D721Med (cell line): ENCODE results near the gene ETS2.

Source experiments
- DNase-seq: peaks from one replicate; pipeline ENCODE4 v3.0.0; 2011; ENCODE audit warnings: low spot score; ENCODE audit not compliant: insufficient read length
- FAIRE-seq: peaks from 2 replicates; lab custom pipeline; 2011; peaks lifted over from hg19 to GRCh38; lab: Jason Lieb, UNC
- CTCF ChIP-seq: IDR thresholded peaks from 2 replicates; pipeline ENCODE4 v1.5.1; 2012; ENCODE audit warnings: mild to moderate bottlenecking, control low read depth; ENCODE audit not compliant: insufficient read depth; ENCODE audit errors: missing control alignments

Gene ETS2

GRCh38 chr21:38863291-38863690, 57.6 kb downstream of the ETS2 start:
- FAIRE-seq (no peak), DNase-seq (no peak)
- no peak for TF ChIP-seq CTCF

- no peak for DNase-seq
- FAIRE-seq: no peak
- TF ChIP-seq CTCF: no peak
Measured at GRCh38 chr21:38863843-38864363, 58.2 kb downstream of the ETS2 start.

- no peak for FAIRE-seq
- DNase-seq: no peak
- TF ChIP-seq CTCF: no peak
Measured at GRCh38 chr21:38864964-38865363, 59.2 kb downstream of the ETS2 start.

GRCh38 chr21:38869196-38869595, 63.5 kb downstream of the ETS2 start:
- TF ChIP-seq CTCF: no peak
- FAIRE-seq: no peak

GRCh38 chr21:38869946-38870345, 64.2 kb downstream of the ETS2 start:
- DNase-seq (no peak), FAIRE-seq (no peak)
- no peak for TF ChIP-seq CTCF

More at GRCh38 chr21:38869196-38869595, 63.5 kb downstream of the ETS2 start:
- no peak for DNase-seq
